Mammary epithelial cell (primary cell): ENCODE results near the gene NHLRC2.
"Not testable (repeated sequence)": the region's sequence is repeated elsewhere in the genome, so short reads cannot be mapped to it uniquely, and the experiment has no call there.

Source experiments
- CTCF ChIP-seq, 2 donors: IDR thresholded peaks in 1 of 2; conservative IDR thresholded peaks in 1 of 2; 2 replicates each; pipeline ENCODE4 v1.5.1; 2011 to 2012; ENCODE audit warnings: inconsistent platforms in 2 of 2, low read length in 2 of 2, mild to moderate bottlenecking in 2 of 2, control low read depth in 1 of 2, low read depth in 1 of 2; ENCODE audit not compliant: insufficient read depth in 1 of 2; ENCODE audit errors: extremely low read depth in 1 of 2
- EZH2 ChIP-seq: IDR thresholded peaks from 2 replicates; pipeline ENCODE4 v1.6.1; 2012; ENCODE audit warnings: low read length, inconsistent platforms, borderline replicate concordance

- TF ChIP-seq CTCF (conservative IDR thresholded peaks at IDR 0.05 in 1 of 2, IDR thresholded peaks at IDR 0.05 in 1 of 2; ENCODE audit: extremely low read depth in 1 of 2, insufficient read depth in 1 of 2, low read depth in 1 of 2, low read length in 2 of 2); EZH2: not testable (repeated sequence)
Observed at GRCh38 chr10:113943196-113943595, 88.7 kb downstream of the NHLRC2 start.
